HepG2 (cell line): ENCODE measurements around the gene DHRS11. TPM values are rescaled to one million over a fixed set of nuclear protein-coding genes. Genes with fewer than 3 reads are reported as not detected.

Experiments
- AGO1 ChIP-seq: fragments of 200-400 bp; formaldehyde crosslinking; IDR thresholded peaks from 2 replicates; pipeline ENCODE4 v1.6.1; 2017; ENCODE audit warnings: mild to moderate bottlenecking, low read depth, low read length, moderate library complexity; ENCODE audit not compliant: poor library complexity, severe bottlenecking
- KDM5B ChIP-seq: sonication (generic); formaldehyde crosslinking; IDR thresholded peaks from 2 replicates; pipeline ENCODE4 v1.4.0; 2020; ENCODE audit warnings: missing genetic modification reagents, mild to moderate bottlenecking, borderline replicate concordance
- POLR2AphosphoS2 ChIP-seq: IDR thresholded peaks from 2 replicates; pipeline ENCODE4 v1.6.1; 2011; ENCODE audit warnings: low read depth, low read length, improper control_type of control experiment
- RFXANK ChIP-seq: IDR thresholded peaks from 2 replicates; pipeline ENCODE4 v1.6.1; 2016
- TBX3 ChIP-seq: fragments of 450-650 bp; IDR thresholded peaks from 2 replicates; pipeline ENCODE4 v1.6.1; 2017; ENCODE audit warnings: antibody characterized with exemption, mild to moderate bottlenecking, inconsistent platforms, borderline replicate concordance
- ZFY ChIP-seq: sonication (generic); formaldehyde crosslinking; IDR thresholded peaks from 2 replicates; pipeline ENCODE4 v1.4.0; 2020; ENCODE audit warnings: missing genetic modification reagents
- ZFYVE20 ChIP-seq: sonication (generic); formaldehyde crosslinking; IDR thresholded peaks from 2 replicates; pipeline ENCODE4 v1.8.0; 2023; ENCODE audit warnings: low read depth, mild to moderate bottlenecking, moderate library complexity, missing genetic modification reagents, borderline replicate concordance
- ZMYM2 ChIP-seq: sonication (generic); formaldehyde crosslinking; IDR thresholded peaks from 2 replicates; pipeline ENCODE4 v1.8.0; 2022; ENCODE audit warnings: mild to moderate bottlenecking, missing genetic modification reagents
- ZNF329 ChIP-seq: sonication (generic); formaldehyde crosslinking; IDR thresholded peaks from 2 replicates; pipeline ENCODE4 v1.9.0; 2021; ENCODE audit warnings: low read depth, mild to moderate bottlenecking, missing genetic modification reagents
- ZNF496 ChIP-seq: sonication (generic); formaldehyde crosslinking; IDR thresholded peaks from 2 replicates; pipeline ENCODE4 v1.8.1; 2023; ENCODE audit warnings: mild to moderate bottlenecking, moderate library complexity, missing genetic modification reagents; ENCODE audit not compliant: insufficient replicate concordance
- ZNF644 ChIP-seq: IDR thresholded peaks from 2 replicates; pipeline ENCODE4 v1.6.1; 2016; ENCODE audit warnings: low read depth
- polyA plus RNA-seq, 8 experiments: library from polyadenylated mRNA; depleted of rRNA in 3 of 8; stranded (reverse) in 7 of 8; unstranded in 1 of 8; fragments of >200 nt; fragmentation: Illumina TruSeq in 4 of 8; extraction: Trizol in 4 of 8; gene quantifications; 2 replicates each; pipeline versions ENCODE4 v1.2.1 to v1.2.3, GENCODE V29; 2011 to 2016; ENCODE audit warnings: low read depth in 4 of 8, missing spikeins in 1 of 8, mixed read lengths in 1 of 8; ENCODE audit not compliant: insufficient read depth in 1 of 8
- total RNA-seq, 5 experiments: library from RNA; depleted of rRNA; stranded (reverse); fragments of >200 nt; fragmentation: Illumina TruSeq; extraction: Trizol; gene quantifications; 2 replicates each; pipeline ENCODE4 v1.2.3, GENCODE V29; 2016; ENCODE audit warnings: low read depth in 1 of 5
- TF ChIP-seq, protein P1 (sequence below): sonication (generic); formaldehyde crosslinking; IDR thresholded peaks from 2 replicates; pipeline ENCODE4 v1.8.0; 2023; ENCODE audit warnings: mild to moderate bottlenecking, missing genetic modification reagents
- TF ChIP-seq, protein P2 (sequence below), 2 experiments: sonication (generic) in 1 of 2; formaldehyde crosslinking in 1 of 2; IDR thresholded peaks; 2 replicates each; pipeline versions ENCODE4 v1.4.0 to v1.6.1; 2016 to 2020; ENCODE audit warnings: borderline replicate concordance in 1 of 2, low read depth in 1 of 2, mild to moderate bottlenecking in 1 of 2, missing genetic modification reagents in 1 of 2
- TF ChIP-seq, protein P3 (sequence below): sonication (generic); formaldehyde crosslinking; IDR thresholded peaks from 2 replicates; pipeline ENCODE4 v1.8.1; 2023; ENCODE audit warnings: mild to moderate bottlenecking, missing genetic modification reagents
- TF ChIP-seq, protein P4 (sequence below): sonication (generic); formaldehyde crosslinking; IDR thresholded peaks from 2 replicates; pipeline ENCODE4 v1.4.0; 2020; ENCODE audit warnings: missing genetic modification reagents
- TF ChIP-seq, protein P5 (sequence below), 2 experiments: sonication (generic) in 1 of 2; formaldehyde crosslinking in 1 of 2; IDR thresholded peaks; 2 replicates each; pipeline versions ENCODE4 v1.5.1 to v1.6.1; 2011 to 2020; ENCODE audit warnings: borderline replicate concordance in 1 of 2, low read depth in 1 of 2, low read length in 1 of 2, mild to moderate bottlenecking in 1 of 2, missing genetic modification reagents in 1 of 2, moderate library complexity in 1 of 2

The DHRS11 gene
- total and polyA plus RNA-seq, 2 of the 13 experiments (the other 11 are each of a cell fraction or from before 2014, with no cell fraction given) = 28.4 to 41.9 TPM

DNA sequence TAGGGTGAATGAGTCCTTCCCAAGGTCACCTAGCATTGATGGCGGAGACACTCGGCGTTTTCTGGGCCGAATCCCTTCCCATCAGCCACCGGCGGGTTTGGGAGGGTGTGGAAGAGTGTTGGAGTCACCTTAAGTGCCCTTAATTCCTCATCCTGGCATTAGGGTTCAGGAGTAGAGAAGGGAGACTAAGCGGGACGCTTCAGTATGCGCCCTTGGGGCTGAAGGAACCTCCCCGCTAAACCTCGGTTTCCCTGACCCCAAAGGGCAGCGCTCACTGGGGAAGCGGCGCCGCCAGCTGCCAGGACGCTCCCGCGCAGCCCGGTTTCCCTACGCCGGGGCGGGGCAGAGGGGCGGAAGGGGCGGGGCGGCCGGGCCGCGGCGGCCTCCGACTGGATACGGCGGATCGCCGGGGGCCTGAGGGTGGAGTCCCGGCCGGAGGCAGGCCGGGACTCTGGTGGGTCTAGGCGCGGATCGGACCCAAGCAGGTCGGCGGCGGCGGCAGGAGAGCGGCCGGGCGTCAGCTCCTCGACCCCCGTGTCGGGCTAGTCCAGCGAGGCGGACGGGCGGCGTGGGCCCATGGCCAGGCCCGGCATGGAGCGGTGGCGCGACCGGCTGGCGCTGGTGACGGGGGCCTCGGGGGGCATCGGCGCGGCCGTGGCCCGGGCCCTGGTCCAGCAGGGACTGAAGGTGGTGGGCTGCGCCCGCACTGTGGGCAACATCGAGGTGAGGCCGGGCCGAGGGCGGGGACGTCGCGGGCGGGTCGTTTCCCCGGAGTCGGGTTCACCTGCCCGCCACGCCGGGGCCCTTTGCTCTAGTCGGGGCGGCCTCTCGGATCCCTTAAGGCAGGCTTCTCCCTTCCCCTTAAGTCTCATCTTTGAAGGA lies at the start of gene DHRS11 (continued):
- TF ChIP-seq, protein P1, sequence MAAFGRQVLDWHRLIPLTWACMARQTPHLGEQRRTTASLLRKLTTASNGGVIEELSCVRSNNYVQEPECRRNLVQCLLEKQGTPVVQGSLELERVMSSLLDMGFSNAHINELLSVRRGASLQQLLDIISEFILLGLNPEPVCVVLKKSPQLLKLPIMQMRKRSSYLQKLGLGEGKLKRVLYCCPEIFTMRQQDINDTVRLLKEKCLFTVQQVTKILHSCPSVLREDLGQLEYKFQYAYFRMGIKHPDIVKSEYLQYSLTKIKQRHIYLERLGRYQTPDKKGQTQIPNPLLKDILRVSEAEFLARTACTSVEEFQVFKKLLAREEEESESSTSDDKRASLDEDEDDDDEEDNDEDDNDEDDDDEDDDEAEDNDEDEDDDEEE (CRISPR knock-in tag) = no peak
- TF ChIP-seq RFXANK (CRISPR knock-in tag) (no peak), KDM5B (CRISPR knock-in tag) (0 out of 2 replicates have a peak, but pooled peaks have one; percentile 7), TBX3 (no peak), ZNF329 (no peak), AGO1 (no peak), POLR2AphosphoS2 (no peak), ZNF496 (CRISPR knock-in tag) (no peak), ZFYVE20 (0 out of 2 replicates have a peak, but pooled peaks have one; percentile 34), ZFY (peak; percentile 88), ZMYM2 (CRISPR knock-in tag) (no peak), ZNF644 (CRISPR knock-in tag) (no peak)
- TF ChIP-seq, protein P2, sequence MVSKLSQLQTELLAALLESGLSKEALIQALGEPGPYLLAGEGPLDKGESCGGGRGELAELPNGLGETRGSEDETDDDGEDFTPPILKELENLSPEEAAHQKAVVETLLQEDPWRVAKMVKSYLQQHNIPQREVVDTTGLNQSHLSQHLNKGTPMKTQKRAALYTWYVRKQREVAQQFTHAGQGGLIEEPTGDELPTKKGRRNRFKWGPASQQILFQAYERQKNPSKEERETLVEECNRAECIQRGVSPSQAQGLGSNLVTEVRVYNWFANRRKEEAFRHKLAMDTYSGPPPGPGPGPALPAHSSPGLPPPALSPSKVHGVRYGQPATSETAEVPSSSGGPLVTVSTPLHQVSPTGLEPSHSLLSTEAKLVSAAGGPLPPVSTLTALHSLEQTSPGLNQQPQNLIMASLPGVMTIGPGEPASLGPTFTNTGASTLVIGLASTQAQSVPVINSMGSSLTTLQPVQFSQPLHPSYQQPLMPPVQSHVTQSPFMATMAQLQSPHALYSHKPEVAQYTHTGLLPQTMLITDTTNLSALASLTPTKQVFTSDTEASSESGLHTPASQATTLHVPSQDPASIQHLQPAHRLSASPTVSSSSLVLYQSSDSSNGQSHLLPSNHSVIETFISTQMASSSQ (IDR thresholded peaks at IDR 0.05; ENCODE audit: low read depth) = no peak
- TF ChIP-seq, protein P2 (CRISPR knock-in tag; IDR thresholded peaks at IDR 0.05; ENCODE audit: borderline replicate concordance) = no peak
- TF ChIP-seq, protein P3, sequence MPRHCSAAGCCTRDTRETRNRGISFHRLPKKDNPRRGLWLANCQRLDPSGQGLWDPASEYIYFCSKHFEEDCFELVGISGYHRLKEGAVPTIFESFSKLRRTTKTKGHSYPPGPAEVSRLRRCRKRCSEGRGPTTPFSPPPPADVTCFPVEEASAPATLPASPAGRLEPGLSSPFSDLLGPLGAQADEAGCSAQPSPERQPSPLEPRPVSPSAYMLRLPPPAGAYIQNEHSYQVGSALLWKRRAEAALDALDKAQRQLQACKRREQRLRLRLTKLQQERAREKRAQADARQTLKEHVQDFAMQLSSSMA (CRISPR knock-in tag) = peak; percentile 72; the same call in 1 of the 2 replicates
- TF ChIP-seq, protein P4, sequence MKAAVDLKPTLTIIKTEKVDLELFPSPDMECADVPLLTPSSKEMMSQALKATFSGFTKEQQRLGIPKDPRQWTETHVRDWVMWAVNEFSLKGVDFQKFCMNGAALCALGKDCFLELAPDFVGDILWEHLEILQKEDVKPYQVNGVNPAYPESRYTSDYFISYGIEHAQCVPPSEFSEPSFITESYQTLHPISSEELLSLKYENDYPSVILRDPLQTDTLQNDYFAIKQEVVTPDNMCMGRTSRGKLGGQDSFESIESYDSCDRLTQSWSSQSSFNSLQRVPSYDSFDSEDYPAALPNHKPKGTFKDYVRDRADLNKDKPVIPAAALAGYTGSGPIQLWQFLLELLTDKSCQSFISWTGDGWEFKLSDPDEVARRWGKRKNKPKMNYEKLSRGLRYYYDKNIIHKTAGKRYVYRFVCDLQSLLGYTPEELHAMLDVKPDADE (CRISPR knock-in tag) = no peak
- TF ChIP-seq, protein P5, sequence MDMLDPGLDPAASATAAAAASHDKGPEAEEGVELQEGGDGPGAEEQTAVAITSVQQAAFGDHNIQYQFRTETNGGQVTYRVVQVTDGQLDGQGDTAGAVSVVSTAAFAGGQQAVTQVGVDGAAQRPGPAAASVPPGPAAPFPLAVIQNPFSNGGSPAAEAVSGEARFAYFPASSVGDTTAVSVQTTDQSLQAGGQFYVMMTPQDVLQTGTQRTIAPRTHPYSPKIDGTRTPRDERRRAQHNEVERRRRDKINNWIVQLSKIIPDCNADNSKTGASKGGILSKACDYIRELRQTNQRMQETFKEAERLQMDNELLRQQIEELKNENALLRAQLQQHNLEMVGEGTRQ (IDR thresholded peaks at IDR 0.05; ENCODE audit: low read depth, low read length) = no peak
- TF ChIP-seq, protein P5 (CRISPR knock-in tag; IDR thresholded peaks at IDR 0.05; ENCODE audit: borderline replicate concordance) = no peak
